Sigmoid colon (tissue), 4 donors: Measurements from ENCODE around the gene FTO.

Source experiments
- EP300 ChIP-seq, 4 donors: sonication (generic); formaldehyde crosslinking; IDR thresholded peaks; one replicate each; pipeline ENCODE4 v1.6.1; 2017; ENCODE audit warnings: antibody characterized with exemption in 4 of 4
- POLR2A ChIP-seq, 2 donors: fragments of 450-650 bp; IDR thresholded peaks; one replicate each; pipeline ENCODE4 v1.6.1; 2016; ENCODE audit warnings: antibody characterized with exemption in 2 of 2, mild to moderate bottlenecking in 2 of 2, moderate library complexity in 2 of 2
- POLR2AphosphoS5 ChIP-seq, 4 donors: sonication (generic); formaldehyde crosslinking; IDR thresholded peaks; one replicate each; pipeline ENCODE4 v1.6.1; 2017; ENCODE audit warnings: antibody characterized with exemption in 4 of 4
- TF ChIP-seq, protein P1 (sequence below), 4 experiments: fragments of 450-650 bp in 3 of 4; fragments of 200-600 bp in 1 of 4; IDR thresholded peaks; one replicate each; pipeline ENCODE4 v1.5.1; 2016 to 2019; ENCODE audit warnings: antibody characterized with exemption in 4 of 4, mild to moderate bottlenecking in 3 of 4, moderate library complexity in 2 of 4

DNA sequence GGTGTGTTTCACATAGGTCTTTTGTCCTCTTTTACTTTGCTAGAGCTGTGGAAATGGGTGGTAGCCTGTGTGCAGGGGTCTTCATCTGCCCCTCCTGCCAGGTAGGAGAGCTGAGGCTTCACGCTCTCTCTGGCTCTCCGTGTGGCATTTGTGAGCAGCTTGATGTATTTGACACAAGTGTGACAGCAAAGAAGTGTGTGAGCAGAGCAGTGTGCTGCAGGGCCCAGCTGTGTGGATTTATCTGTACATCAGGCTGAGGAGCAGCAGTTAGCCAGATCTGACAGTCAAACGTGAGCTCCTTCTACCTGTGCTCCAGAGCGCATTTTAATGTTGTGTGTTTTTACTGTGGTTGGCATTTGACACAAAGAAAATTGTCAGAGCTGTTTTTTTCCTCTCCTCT lies 101.8 kb downstream of the FTO start:
- TF ChIP-seq EP300 (IDR thresholded peaks at IDR 0.05) (no peak), POLR2AphosphoS5 (IDR thresholded peaks at IDR 0.05) (no peak), POLR2A (IDR thresholded peaks at IDR 0.05) (no peak)
- TF ChIP-seq, protein P1, sequence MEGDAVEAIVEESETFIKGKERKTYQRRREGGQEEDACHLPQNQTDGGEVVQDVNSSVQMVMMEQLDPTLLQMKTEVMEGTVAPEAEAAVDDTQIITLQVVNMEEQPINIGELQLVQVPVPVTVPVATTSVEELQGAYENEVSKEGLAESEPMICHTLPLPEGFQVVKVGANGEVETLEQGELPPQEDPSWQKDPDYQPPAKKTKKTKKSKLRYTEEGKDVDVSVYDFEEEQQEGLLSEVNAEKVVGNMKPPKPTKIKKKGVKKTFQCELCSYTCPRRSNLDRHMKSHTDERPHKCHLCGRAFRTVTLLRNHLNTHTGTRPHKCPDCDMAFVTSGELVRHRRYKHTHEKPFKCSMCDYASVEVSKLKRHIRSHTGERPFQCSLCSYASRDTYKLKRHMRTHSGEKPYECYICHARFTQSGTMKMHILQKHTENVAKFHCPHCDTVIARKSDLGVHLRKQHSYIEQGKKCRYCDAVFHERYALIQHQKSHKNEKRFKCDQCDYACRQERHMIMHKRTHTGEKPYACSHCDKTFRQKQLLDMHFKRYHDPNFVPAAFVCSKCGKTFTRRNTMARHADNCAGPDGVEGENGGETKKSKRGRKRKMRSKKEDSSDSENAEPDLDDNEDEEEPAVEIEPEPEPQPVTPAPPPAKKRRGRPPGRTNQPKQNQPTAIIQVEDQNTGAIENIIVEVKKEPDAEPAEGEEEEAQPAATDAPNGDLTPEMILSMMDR (IDR thresholded peaks at IDR 0.05) = no peak
